GM19372 (cell line): ENCODE measurements around the gene NOC2L.

Experiments used
- ATAC-seq: cut with Tn5 transposase; IDR thresholded peaks from one replicate; pipeline ENCODE4 v1.9.1; 2021; ENCODE audit warnings: mild to moderate bottlenecking, low read depth, moderate library complexity; ENCODE audit not compliant: unreplicated experiment

NOC2L gene

GRCh38 chr1:932776-933602 lies 26.1 kb downstream of the NOC2L start:
- no peak for ATAC-seq

GRCh38 chr1:932173-932510 lies 26.9 kb downstream of the NOC2L start:
- no peak for ATAC-seq

GRCh38 chr1:931380-932172 lies 27.5 kb downstream of the NOC2L start:
- ATAC-seq: no peak

GRCh38 chr1:930633-931138 lies 28.4 kb downstream of the NOC2L start:
- ATAC-seq: no peak

- ATAC-seq: no peak
Observed at GRCh38 chr1:929712-930632, 29.1 kb downstream of the NOC2L start.

- ATAC-seq: no peak
Observed at GRCh38 chr1:928825-929661, 30.0 kb downstream of the NOC2L start.

- ATAC-seq: no peak
Observed at GRCh38 chr1:927748-928147, 31.3 kb downstream of the NOC2L start.

- no peak for ATAC-seq
Observed at GRCh38 chr1:927234-927633, 31.8 kb downstream of the NOC2L start.

GRCh38 chr1:925561-926421 lies 33.3 kb downstream of the NOC2L start:
- ATAC-seq: no peak

- ATAC-seq: no peak
Observed at GRCh38 chr1:924656-925560, 34.1 kb downstream of the NOC2L start.

- ATAC-seq: no peak
Observed at GRCh38 chr1:923991-924655, 34.9 kb downstream of the NOC2L start.

GRCh38 chr1:923131-923990 lies 35.7 kb downstream of the NOC2L start, which contains the start of gene SAMD11:
Gene SAMD11 (plus strand): TSS chr1:923923. CDS start chr1:924432, 509 bp downstream.
- ATAC-seq: no peak

- ATAC-seq: no peak
Observed at GRCh38 chr1:921011-921837, 37.8 kb downstream of the NOC2L start.

- ATAC-seq: no peak
Observed at GRCh38 chr1:920521-920920, 38.5 kb downstream of the NOC2L start.

- no peak for ATAC-seq
Observed at GRCh38 chr1:920010-920409, 39.0 kb downstream of the NOC2L start.
